ENCODE results near the gene RAPGEF5. TPM values are rescaled to one million over a fixed set of nuclear protein-coding genes. Genes with fewer than 3 reads are reported as not detected.
A peak's percentile ranks its signal among the peaks of the same experiment; 100 is the strongest.

Gene RAPGEF5
- total RNA-seq, 1 experiment from 2014 or later = 3.6 TPM

DNA sequence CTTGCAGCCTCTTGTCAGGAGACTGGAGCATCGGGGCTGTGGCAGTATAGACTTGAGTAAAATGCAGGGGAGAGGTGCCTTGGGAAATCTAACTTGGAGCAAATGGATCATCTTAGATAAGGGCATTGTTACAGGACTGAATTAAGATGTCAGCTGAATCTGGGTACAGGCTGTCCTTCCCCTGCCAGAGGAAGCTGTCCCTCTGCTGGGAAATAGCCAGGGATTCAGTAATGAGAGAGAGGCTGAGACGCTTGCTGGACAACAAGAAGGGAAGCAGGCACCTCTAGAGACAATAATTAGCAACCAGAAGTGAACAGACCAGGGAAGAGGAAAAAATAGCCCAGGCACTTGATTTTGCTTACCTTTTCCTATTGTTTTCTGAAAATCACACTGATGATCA is 20.7 kb upstream of the RAPGEF5 start:
- DNase-seq (ENCODE audit: low read depth) = no peak

DNA sequence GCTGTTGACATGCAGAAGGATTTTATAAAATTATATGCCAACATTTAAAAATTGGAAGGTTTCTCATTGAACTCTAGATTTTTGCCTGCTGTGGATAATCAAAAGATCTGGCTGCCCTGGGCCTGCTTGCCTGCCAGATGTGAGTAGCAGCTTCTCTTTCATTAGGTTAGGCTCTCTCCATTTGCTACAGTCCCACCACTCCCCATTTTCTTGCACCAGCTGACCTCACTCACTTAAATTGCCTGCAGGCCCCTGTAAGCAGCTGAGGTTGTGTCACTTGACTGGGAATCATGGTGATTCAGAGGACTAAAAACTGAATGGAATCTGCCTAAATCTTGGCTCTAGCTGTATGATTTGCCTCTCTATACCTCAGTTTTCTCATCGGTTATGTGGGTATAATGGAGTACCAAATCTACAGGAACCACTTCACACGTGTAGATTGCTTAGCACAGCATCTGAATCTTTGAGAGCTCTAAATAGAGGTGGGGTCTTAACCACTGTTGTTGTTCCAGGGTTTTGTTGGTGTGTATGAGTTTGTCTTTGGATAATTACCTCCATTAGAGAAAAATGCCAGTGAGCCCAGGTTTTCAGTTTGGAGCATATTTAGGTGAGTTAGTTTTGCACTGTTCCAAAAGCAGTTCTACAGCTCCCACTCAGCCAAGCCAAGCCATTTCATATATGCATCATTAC is 18.6 kb upstream of the RAPGEF5 start:
- DNase-seq (ENCODE audit: low read depth) = peak; percentile 71

DNA sequence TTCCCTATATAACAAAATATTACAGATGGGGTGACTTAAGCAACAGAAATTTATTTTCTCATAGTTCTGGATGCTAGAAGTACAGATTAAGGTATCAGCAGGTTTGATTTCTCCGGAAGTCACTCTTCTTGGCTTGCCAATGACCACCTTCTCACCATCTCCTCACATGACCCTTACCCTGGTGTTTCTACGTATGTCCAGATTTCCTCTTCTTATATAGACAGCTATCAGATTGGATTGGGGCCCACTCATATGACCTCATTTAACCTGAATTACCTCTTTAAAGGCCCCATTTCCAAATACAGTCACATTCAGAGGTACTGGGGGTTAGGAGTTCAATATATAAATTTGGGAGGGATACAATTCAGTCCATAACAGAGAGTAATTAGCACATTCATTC is 17.0 kb upstream of the RAPGEF5 start:
- no peak for DNase-seq (ENCODE audit: low read depth)

DNA sequence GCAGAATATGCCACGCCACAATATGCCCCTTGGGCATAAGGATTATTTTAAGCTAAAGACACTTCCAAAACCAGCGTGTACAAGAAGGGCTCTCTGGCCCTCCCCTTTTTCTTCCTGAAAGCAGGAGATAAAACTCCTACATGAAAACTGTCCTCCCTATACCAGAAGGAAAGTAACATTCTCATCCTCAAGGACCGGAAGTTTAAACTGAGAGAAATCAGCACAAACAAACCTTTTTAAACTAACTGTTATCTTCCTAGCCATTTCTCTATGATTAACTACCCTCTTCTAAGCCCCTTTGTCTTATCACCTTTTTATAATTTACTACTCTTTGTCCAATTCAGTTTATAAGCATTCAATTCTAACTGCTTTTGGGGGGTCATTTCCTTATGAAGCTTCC is 16.4 kb upstream of the RAPGEF5 start:
- DNase-seq (ENCODE audit: low read depth) = no peak

DNA sequence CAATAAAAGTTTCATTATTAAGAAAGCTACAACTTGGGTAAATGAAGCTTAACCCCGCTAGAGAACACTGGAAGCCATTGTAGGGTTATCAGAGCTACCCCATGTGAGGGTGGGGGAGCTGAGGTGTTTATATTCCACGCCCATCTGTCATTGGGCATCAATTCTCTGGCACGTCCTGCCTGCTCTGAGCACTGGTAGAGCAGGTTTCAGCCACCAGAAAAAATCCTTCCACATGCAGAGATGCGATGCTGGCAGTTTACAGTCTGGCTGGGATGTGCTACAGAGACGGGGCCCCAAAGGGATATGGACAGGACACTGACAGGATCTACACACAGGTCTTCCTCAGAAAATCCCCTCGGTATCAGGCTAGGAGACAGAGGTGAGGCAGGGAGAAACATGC is 15.9 kb upstream of the RAPGEF5 start:
- DNase-seq (ENCODE audit: low read depth) = no peak

DNA sequence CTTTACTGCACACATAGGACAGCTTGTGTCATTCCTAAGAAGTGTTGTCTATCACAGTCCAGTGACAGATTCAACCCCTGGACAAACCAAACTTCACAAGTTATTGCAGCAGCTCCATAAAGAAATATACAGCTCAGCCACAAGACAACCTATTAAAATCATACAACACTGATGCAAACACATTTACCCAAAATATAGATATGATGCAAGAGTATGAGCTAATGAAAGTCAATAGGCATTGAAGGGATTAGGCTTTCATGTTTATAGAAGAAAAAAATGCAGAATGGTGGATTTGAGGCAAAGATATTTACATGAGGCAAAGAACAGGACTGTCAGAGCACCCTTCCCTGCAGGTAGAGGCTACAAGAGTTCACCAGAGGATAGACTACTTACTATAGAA is 14.9 kb upstream of the RAPGEF5 start:
- DNase-seq (ENCODE audit: low read depth) = no peak

DNA sequence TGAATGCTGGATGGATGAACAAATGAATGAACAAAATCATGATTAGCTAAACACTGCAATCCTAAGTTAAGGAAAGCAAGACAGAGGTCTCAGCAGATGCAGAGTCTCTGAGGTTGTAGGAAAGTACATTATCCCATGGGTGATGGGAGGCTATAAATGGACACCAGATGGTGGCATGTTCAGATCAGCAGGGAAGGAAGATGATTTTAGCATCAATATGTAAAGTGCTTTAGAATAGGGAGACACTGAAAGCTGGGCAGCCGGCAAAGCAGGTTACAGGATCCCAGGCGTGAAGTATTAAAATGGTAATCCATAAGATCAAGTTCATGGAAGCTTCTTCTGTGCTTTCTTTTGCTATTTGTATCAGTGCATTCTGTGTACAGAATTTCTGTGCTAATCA is 7.9 kb upstream of the RAPGEF5 start:
- no peak for DNase-seq (ENCODE audit: low read depth)

DNA sequence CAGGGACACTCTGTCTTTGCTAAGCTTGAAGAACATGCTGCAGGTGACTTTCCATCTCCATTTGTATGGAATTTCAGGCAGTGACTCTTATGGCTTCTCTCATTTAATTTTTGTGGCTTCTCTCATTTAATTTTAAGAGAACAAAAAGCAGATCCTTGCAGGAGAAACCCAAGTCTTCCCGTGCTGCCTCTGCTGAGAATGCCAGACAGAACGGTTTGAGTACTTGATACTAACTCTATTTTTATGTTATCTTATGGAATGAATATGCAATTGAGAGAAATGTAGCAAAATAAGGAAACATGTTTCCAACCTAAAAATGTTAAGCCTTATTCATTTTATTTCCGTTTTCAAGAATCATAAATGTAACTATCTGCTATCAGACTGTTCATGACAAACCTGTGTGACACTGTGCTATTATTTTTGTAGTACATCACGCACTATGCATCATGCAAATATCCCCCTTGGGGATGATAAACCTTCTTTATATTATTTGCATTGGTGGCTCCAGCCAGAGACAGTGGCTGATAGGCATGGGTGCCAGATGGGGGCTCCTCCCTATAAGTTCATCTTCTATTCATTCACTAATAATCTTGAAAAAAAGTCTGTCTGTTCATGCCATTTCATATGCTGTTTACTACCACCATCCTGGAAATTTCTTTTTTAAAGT is 6.9 kb upstream of the RAPGEF5 start:
- DNase-seq (ENCODE audit: low read depth) = no peak

DNA sequence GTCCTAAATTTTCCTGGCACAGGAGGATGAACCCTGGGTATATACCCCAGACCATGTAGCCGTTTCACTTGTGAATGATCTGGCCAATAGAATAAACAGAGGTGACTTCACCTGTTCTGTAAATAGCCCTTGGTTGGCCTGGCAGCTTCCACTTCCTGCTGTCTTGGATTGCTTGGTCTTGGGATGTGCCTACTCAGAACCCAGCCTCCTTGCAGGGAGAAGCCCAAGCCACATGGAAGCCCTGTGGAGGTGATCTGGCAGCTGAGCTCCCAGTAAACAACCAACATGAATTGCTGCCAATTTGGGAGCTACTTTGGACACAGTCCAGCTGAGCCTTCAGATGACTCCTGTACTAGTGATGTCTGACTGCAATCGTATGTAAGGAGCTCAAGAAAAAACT is 4.8 kb upstream of the RAPGEF5 start:
- peak; percentile 66 for DNase-seq (ENCODE audit: low read depth)

DNA sequence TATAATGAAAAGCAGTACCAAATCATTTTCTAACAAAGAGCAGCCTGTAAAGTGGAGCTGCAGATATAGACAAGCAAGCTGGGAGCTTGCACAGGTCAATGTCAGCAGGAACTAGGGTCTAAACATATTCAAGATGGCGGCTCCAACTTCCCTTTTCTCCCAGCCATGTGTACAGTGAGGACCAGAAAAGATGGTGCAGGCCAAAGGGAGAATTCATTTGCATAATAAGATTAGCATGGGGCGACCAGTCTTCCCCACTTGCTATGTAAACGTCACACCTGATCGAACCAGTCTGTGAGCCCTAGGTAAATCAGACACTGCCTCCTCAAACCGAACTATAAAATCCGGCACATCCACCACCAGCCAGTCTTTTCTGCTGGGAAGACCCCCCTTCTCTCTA is 4.4 kb upstream of the RAPGEF5 start:
- DNase-seq (ENCODE audit: low read depth) = no peak

DNA sequence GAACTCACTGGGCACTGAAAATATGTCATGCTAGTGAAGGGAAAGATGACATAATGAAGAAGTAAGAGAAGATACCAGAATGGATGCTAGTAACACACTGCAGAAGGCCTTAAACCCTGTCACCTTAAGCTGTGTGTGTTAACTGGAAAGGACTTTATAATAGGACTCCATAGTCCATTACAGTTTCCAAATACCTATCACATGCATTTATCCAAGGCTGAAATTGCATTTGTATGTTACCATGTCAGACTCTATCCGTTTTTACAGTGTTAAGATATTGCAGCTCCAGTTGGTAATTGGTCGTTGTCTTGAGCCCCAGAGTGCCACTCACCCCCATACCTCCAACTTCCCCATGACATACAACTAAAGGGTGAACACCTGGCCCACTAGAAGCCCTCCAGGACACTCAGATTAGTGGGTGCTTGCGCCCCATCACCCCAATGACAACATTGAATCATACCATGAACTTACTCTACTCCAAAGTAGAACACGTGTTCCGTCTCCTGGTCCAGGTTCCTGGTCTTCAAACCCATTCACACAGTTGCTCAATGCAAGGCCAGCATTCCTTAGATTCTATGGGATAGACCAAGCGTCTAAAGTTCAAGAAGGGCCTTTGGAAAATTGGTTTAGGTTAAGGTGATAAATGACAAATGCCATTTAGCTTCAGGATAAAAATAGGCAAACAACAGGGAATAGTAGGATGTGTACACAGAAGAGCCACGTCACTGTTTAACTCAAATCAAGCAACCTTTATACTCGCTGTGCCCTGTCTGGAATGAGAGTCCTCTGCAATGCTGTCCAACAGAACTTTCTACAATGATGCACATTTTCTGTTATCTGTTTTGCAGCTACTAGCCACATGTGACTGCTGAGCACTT is 2.1 kb upstream of the RAPGEF5 start:
- DNase-seq (ENCODE audit: low read depth) = no peak

DNA sequence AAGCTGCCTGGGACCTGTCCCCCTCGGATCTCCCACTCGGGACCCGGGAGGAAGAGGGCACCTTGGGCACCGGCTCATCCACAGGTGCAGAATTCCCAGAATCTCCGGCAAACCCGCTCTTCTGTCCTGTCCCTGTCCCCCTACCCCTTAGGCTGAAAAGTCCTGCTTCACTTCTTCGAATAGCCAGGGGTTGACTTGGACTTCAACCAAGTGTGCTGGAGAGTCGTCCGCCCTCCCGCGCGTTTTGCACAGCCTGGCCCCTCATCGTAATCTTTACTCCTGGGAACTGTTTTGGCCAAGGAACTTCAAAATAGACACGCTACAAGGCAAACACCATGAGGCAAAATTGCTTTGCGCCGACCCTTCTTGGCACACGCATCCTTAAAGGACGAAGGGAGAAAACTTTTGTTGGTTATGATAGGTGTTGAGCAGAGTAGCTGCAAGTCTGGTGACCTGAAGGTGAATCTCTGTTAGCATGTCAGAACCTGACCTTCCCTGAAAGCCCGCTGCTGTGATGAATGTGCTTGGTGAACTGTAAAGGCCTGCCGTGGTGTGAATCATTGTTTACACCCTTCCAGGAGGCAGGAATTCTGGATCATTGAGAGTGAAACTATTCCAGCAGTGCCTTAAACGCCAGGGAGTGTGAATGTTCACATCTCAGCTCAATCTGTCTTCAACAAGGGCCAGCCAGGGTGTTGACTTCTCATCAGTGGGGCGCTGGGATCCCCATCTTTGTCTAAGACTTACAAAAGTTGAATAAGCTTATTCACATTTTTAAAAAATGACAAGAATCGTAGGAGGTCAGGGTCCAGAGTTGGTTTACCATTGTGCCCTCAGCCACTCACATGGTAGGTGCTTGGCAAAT is 589 bp upstream of the RAPGEF5 start:
- peak; percentile 59 for DNase-seq (ENCODE audit: low read depth)

DNA sequence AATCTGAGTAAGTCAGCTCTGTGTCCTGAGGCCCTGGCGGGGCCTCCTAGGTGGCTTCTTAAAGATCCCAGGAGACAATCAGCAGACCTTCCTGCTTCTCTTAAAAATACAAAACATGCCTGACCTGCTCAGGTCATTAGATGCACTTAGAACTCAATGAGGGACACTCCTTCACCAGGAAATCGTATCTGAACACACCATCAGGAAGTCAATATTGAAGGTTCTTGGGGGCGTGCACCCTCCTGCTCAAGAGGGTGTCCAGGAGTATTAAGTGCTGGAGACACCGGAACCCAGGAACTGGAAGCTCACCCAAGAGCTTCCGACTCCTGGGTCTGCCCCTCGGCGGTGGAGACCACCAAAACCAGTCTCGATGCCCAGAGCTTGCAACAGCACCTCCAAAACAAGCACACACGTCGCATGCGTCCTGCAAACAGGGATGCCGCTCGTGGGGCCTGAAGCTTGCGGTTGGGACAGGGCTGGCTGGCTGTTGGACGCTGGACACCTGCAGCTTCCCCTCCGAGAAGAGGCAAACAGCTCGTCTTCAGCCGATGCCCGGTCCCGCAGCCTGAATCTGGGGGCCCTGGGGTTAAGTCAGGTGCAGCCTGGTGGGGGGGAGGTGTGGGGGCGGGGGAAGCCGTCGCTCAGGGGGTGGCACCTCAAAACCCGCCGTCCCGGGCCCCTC is 803 bp downstream of the RAPGEF5 start:
- peak; percentile 13 for DNase-seq (ENCODE audit: low read depth)

DNA sequence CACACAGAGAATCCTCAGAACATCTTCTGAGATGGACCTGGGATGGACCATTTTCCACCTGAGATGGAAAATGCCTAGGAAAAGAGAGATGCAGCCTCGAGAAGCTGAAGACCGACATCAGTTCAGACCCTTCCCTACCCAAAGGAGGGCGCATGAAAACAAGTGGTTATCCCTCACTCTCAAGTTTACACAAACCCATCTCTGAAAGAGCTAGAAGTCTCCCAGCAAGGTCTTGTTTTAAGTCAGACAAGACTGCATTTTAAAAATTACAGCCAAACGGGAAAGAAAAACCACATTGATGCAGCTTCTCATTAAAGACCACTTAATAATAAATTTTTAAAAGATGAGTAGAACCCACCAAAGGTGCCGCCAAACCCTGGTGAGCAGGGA is 1.3 kb downstream of the RAPGEF5 start:
- no peak for DNase-seq (ENCODE audit: low read depth)

DNA sequence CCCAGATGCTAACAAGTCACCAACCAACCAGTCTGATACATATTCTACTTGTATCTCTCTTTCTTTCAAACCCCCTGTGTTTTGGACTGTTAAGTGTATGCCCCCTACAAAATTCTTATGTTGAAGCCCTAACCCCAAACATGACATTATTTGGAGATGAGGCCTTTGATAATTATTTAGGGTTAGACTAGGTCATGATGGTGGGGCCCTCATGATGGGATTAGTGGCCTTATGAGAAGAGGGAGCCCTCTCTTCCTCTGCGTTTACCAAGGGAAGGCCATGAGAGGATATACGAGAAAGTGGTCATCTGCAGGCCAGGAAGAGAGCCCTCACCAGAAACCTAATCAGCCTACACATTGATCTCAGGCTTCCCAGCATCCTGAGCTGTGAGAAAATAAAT is 2.5 kb downstream of the RAPGEF5 start:
- no peak for DNase-seq (ENCODE audit: low read depth)

DNA sequence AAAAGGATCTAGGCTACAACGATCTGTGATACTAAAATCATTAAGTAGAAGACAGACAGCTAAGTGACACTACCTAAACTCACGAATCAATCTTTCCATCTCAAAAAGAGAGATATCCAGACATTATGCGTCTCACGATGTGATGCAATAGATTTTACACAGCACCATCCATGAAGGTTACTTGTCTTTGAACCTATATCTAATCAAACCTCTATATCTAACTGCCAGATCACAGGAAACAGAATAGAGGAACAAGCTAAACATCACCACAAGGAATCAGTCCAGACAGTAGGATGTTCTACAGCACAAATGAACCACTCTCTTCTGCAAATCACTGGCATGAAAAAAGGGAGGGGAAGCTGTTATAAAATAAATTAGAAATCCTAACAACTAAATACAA is 4.1 kb downstream of the RAPGEF5 start:
- DNase-seq (ENCODE audit: low read depth) = no peak

DNA sequence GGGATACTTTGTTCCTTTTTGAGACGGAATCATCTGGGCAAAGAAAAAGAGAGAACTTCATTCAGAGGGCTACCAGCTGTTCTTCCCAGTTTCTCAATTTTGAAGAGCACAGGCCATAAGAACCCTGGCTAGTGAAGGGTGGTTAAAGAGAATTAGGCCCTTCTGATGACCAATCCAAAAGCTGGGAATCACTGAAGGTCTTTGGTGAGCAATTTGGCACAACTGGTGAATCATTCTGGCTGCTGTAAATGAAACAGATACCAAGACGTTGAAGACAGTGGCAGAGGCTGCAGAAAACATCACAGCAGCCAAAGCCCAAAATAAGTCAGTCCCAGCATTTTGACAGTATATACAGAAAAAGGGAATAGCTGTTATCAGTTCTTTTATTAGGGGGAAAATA is 5.1 kb downstream of the RAPGEF5 start:
- DNase-seq (ENCODE audit: low read depth) = peak; percentile 59

DNA sequence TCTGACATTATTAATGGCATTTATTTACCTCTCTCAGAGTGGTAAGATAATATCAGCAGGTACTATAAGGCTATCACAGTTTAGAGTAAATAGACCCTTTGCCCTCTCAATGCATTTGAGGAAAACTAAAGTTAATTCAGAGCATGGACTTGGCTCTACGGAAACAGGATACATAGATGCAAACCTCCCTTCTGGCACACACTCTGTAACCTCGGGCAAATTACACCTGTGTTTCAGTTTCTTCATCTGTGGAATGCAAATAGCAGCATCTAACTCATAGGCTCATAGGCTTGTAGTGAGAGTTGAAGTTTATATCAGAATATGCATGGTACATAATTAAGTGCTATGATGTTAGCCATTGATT is 5.6 kb downstream of the RAPGEF5 start:
- no peak for DNase-seq (ENCODE audit: low read depth)

DNA sequence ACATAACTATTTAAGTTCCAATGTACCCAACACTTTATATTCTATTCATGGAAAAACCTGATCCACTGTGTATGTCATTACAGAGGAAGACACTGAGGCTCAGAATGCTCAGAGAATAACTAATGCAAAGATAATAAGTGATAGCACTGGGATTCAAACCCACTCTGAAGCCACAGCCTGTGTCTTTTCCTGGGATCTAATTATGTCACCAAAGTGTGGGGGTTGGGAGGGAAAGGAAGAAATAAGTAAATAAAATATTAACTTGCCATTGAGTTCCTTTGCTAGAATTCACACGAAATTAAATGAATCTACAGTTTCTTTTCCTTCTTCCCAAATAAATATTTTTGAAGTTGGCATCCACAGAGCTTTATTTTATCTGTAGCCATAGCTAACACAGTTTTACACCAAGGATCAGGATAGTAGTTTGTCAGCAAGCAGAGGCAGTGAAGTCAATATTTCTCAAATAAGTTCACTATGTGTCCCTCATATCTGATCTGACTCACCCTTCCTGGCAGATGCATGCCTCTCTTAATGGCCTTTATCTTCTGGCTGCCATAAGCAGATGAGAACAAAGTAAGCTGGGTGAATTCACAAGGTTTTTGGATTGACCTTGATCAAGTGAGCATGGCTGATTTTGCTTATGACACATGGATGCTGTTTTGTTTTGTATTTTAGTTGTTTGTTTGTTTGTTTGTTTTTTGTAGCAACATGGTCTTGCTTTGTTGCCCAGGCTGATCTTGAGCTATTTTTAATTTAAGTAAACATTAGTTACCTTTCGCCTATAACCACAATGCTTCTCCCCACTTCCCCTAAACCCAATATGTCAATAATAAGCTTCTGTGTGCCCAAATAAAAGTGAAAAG is 6.3 kb downstream of the RAPGEF5 start:
- DNase-seq (ENCODE audit: low read depth) = peak; percentile 88

DNA sequence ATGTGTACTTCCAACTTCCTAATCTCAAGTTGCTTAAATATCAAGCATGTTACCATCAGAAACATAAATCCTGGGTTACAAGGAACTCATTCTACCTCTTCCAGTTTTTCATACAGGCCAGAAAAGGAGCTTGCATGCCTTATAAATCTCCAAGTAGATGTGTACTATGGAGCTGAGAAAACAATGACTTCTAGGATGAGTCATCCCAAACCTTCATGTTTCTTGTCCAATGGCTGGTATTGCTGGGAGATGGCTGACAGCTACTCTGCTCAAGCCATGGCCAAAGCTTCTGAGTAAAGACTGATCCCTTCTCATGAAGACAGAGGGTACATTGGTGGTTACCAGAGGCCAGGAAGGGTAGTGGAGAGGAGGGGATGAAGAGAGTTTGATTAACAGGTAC is 8.6 kb downstream of the RAPGEF5 start:
- DNase-seq (ENCODE audit: low read depth) = peak; percentile 57

Data from RPMI7951 (cell line).